Esophagus squamous epithelium (tissue), 5 donors: Measurements from ENCODE around the gene CCDC183. TPM values are rescaled to one million over a fixed set of nuclear protein-coding genes. Genes with fewer than 3 reads are reported as not detected.

Source experiments
- DNase-seq: peaks from one replicate; lab custom pipeline; 2025; lab: John Stamatoyannopoulos, UW
- H3K27ac ChIP-seq, 4 donors: fragments of 200-600 bp; sonication (generic); one replicate each; pipeline ENCODE4 v1.5.1; 2016 to 2019; ENCODE audit warnings: mild to moderate bottlenecking in 1 of 4
- H3K27me3 ChIP-seq, 4 donors: fragments of 200-600 bp; sonication (generic); 1 replicate in 3 of 4; 2 replicates in 1 of 4; pipeline versions ENCODE4 v1.5.1 to v1.6.0; 2017 to 2021; ENCODE audit warnings: antibody characterized with exemption in 1 of 4
- H3K36me3 ChIP-seq, 3 donors: fragments of 200-600 bp; sonication (generic); one replicate each; pipeline ENCODE4 v1.5.1; 2016 to 2019
- H3K4me1 ChIP-seq, 3 donors: fragments of 200-600 bp; sonication (generic); one replicate each; pipeline ENCODE4 v1.5.1; 2017 to 2019
- H3K4me3 ChIP-seq, 4 donors: fragments of 200-600 bp; sonication (generic); 1 replicate in 3 of 4; 2 replicates in 1 of 4; pipeline ENCODE4 v1.5.1; 2016 to 2019; ENCODE audit warnings: mild to moderate bottlenecking in 2 of 4, moderate library complexity in 1 of 4
- H3K9me3 ChIP-seq, 3 donors: fragments of 200-600 bp; sonication (generic); one replicate each; pipeline ENCODE4 v1.5.1; 2016 to 2019
- POLR2A ChIP-seq, 4 donors: fragments of 450-650 bp; IDR thresholded peaks; one replicate each; pipeline ENCODE4 v1.6.1; 2017; ENCODE audit warnings: antibody characterized with exemption in 4 of 4, mild to moderate bottlenecking in 4 of 4, moderate library complexity in 3 of 4
- WGBS, 2 donors: methylation state at CpG; one replicate each; pipeline ENCODE4 v1.1.5; 2018; 5-methylcytosine and 5-hydroxymethylcytosine counted together
- intact Hi-C: fragments of 100-400 bp; cut with DNase I; formaldehyde crosslinking; loops from one replicate; pipeline ENCODE4 v1.15.0; 2022
- total RNA-seq, 4 donors: library from RNA; depleted of rRNA; stranded (reverse); fragments of >200 nt; gene quantifications; one replicate each; pipeline ENCODE4 v1.1.0, GENCODE V29; 2016
- TF ChIP-seq, protein P1 (sequence below), 6 experiments: fragments of 450-650 bp in 4 of 6; fragments of 200-600 bp in 2 of 6; sonication (generic) in 2 of 6; IDR thresholded peaks; one replicate each; pipeline ENCODE4 v1.5.1; 2016 to 2019; ENCODE audit warnings: antibody characterized with exemption in 6 of 6, mild to moderate bottlenecking in 4 of 6, moderate library complexity in 4 of 6
- donor health status: DM: yes; HTN: yes; CAD: no.

CCDC183 gene
- total RNA-seq, 4 donors from 2014 or later = 2.1 TPM; not detected in 3

DNA sequence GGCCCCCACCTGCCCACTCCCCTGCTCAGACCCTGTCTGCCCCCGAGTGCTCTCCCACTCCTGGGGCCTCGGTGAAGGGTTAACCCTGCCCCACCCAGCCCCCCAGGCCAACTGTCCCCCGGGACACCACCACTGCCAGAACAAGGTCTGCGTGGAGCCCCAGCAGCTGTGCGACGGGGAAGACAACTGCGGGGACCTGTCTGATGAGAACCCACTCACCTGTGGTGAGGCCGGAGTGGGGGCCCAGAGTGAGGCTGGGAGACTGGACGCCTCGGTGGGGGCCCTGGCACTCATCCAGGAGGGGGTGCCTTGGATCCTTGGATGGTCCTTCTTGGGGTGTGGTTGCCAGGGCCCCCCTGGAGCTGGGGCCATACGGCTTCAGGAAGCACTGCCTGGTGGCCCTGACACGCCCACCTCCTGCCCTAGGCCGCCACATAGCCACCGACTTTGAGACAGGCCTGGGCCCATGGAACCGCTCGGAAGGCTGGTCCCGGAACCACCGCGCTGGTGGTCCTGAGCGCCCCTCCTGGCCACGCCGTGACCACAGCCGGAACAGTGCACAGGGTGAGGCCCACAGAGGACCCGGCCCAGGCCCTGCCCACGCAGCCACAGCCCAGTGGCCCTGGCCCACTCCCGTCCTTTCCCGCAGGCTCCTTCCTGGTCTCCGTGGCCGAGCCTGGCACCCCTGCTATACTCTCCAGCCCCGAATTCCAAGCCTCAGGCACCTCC is 58.1 kb downstream of the CCDC183 start:
- WGBS, 2 donors = 52 to 76% methylated on average over 5 to 11 of the region's 30 CpGs
- Histone ChIP-seq H3K36me3 (peaks cover 0 to 18% (median 5%) of the 10 kb centered on the region in 3 donors), H3K9me3 (no peaks in the 10 kb centered on the region), H3K27me3 (no peaks in the 10 kb centered on the region), H3K27ac (no peak overlapping the region), H3K4me1 (peaks cover 24 to 50% (median 29%) of the 10 kb centered on the region in 3 donors), H3K4me3 (no peak overlapping the region)
- no peak for DNase-seq
- TF ChIP-seq POLR2A (IDR thresholded peaks at IDR 0.05) = no peak
- TF ChIP-seq, protein P1, sequence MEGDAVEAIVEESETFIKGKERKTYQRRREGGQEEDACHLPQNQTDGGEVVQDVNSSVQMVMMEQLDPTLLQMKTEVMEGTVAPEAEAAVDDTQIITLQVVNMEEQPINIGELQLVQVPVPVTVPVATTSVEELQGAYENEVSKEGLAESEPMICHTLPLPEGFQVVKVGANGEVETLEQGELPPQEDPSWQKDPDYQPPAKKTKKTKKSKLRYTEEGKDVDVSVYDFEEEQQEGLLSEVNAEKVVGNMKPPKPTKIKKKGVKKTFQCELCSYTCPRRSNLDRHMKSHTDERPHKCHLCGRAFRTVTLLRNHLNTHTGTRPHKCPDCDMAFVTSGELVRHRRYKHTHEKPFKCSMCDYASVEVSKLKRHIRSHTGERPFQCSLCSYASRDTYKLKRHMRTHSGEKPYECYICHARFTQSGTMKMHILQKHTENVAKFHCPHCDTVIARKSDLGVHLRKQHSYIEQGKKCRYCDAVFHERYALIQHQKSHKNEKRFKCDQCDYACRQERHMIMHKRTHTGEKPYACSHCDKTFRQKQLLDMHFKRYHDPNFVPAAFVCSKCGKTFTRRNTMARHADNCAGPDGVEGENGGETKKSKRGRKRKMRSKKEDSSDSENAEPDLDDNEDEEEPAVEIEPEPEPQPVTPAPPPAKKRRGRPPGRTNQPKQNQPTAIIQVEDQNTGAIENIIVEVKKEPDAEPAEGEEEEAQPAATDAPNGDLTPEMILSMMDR (IDR thresholded peaks at IDR 0.05) = no peak
- intact Hi-C loops = loop anchor here (10.0 kb wide), 1 partner anchor 91 kb away; the partner anchor contains the start of genes C8G and FBXW5

DNA sequence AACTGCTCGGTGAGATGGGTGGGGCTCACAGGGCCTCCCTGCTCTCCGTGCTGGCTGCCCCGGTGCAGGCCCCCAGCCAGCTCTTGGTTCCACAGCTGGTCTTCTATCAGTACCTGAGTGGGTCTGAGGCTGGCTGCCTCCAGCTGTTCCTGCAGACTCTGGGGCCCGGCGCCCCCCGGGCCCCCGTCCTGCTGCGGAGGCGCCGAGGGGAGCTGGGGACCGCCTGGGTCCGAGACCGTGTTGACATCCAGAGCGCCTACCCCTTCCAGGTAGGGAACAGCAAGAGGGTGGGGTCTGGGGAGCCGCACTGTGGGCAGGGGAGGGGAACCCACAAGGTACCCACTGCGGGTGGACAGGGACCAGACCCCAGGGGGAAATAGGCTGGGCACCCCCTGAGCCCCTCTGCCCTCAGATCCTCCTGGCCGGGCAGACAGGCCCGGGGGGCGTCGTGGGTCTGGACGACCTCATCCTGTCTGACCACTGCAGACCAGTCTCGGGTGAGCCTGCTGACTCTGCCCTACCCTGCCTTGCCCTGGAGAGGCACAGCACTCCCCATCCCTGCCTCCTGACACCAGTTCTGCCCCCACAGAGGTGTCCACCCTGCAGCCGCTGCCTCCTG is 58.8 kb downstream of the CCDC183 start:
- TF ChIP-seq, protein P1 (IDR thresholded peaks at IDR 0.05) = no peak
- DNase-seq = no peak
- Histone ChIP-seq H3K4me1 (peaks cover 26 to 52% (median 30%) of the 10 kb centered on the region in 3 donors), H3K27ac (no peak overlapping the region), H3K4me3 (no peak overlapping the region), H3K36me3 (peaks cover 0 to 22% (median 5%) of the 10 kb centered on the region in 3 donors), H3K27me3 (no peaks in the 10 kb centered on the region), H3K9me3 (no peaks in the 10 kb centered on the region)
- intact Hi-C loops = loop anchor here (10.0 kb wide), 1 partner anchor 90 kb away; the partner anchor contains the start of genes C8G and FBXW5
- WGBS, 2 donors = 50% methylated on average over 2 of the region's 23 CpGs; no CpG with 5 or more reads in 1 of the 2 donors

DNA sequence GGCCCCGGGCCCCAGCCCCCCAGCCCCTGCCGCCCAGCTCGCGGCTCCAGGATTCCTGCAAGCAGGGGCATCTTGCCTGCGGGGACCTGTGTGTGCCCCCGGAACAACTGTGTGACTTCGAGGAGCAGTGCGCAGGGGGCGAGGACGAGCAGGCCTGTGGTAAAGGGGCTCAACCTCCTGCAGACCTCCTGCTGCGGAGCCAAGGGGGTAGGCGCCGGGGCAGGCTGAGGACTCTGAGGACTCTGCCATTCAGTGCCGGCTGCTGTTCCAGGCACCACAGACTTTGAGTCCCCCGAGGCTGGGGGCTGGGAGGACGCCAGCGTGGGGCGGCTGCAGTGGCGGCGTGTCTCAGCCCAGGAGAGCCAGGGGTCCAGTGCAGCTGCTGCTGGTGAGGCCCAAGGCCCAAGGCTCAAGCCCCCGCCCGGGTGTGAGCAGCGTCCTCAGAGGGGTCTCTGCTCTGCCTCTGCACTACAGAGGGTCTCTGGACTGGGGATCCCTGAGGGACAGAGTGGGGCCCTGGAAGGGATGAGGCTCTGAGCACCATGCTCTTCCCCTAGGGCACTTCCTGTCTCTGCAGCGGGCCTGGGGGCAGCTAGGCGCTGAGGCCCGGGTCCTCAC is 59.4 kb downstream of the CCDC183 start:
- WGBS, 2 donors = no CpG with 5 or more reads among the region's 26 CpGs
- no peaks in the 10 kb centered on the region for H3K27me3 ChIP-seq
- DNase-seq = no peak

DNA sequence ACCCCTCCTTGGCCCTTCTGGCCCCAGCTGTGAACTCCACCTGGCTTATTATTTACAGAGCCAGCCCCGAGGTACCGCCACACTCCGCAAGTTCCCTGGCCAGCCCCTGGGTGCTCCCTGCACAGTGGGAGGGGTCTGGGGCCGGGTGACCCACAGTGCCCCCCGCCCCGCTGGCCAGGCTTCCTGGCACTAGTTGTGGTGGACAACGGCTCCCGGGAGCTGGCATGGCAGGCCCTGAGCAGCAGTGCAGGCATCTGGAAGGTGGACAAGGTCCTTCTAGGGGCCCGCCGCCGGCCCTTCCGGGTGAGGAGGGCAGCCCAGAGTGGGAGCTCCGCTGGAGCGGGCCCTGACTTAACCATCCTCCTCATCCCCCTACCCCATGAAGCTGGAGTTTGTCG is 59.9 kb downstream of the CCDC183 start:
- Histone ChIP-seq H3K27ac (no peak overlapping the region), H3K4me3 (no peak overlapping the region), H3K36me3 (peaks cover 3 to 22% (median 4%) of the 10 kb centered on the region in 3 donors), H3K9me3 (no peaks in the 10 kb centered on the region), H3K4me1 (peaks cover 20 to 52% (median 21%) of the 10 kb centered on the region in 3 donors), H3K27me3 (no peaks in the 10 kb centered on the region)
- intact Hi-C loops = loop anchor here (10.0 kb wide), 1 partner anchor 89 kb away; the partner anchor contains the start of genes C8G and FBXW5
- TF ChIP-seq, protein P1 (IDR thresholded peaks at IDR 0.05) = no peak
- TF ChIP-seq POLR2A (IDR thresholded peaks at IDR 0.05) = no peak
- 78 to 87% methylated on average over 7 to 8 of the region's 15 CpGs for WGBS, 2 donors
- DNase-seq = no peak

More for the DNA sequence above, 59.4 kb downstream of the CCDC183 start:
- no peak overlapping the region for H3K27ac ChIP-seq
- H3K36me3 ChIP-seq = peaks cover 0 to 22% (median 5%) of the 10 kb centered on the region in 3 donors
- H3K4me1 ChIP-seq = peaks cover 21 to 52% (median 24%) of the 10 kb centered on the region in 3 donors
- H3K4me3 ChIP-seq = no peak overlapping the region
- TF ChIP-seq, protein P1 (IDR thresholded peaks at IDR 0.05) = no peak
- no peak for TF ChIP-seq POLR2A (IDR thresholded peaks at IDR 0.05)
- no peaks in the 10 kb centered on the region for H3K9me3 ChIP-seq
- intact Hi-C loops = loop anchor here (10.0 kb wide), 1 partner anchor 89 kb away; the partner anchor contains the start of genes C8G and FBXW5
